Measurements from ENCODE around the gene PARD6B.

GRCh38 chr20:50788045-50788991 lies 56.9 kb downstream of the PARD6B start:
- no peak for TF ChIP-seq POLR2A (IDR thresholded peaks at IDR 0.05; ENCODE audit: low read depth, low read length)
- no peak for TF ChIP-seq CTCF (IDR thresholded peaks at IDR 0.05; ENCODE audit: extremely low read depth in 1 of 2, insufficient read depth in 1 of 2, low read depth in 1 of 2, low read length in 2 of 2)
- TF ChIP-seq MYC (IDR thresholded peaks at IDR 0.05; ENCODE audit: low read depth, low read length): no peak
- no peak for TF ChIP-seq FOS (IDR thresholded peaks at IDR 0.05; ENCODE audit: borderline replicate concordance, insufficient read depth, low read length)
- TF ChIP-seq JUN (IDR thresholded peaks at IDR 0.05; ENCODE audit: borderline replicate concordance, insufficient read depth, insufficient read length, low read depth): no peak
- no peak for TF ChIP-seq EZH2 (IDR thresholded peaks at IDR 0.05; ENCODE audit: borderline replicate concordance, low read depth, low read length, severe bottlenecking)
- no peak for TF ChIP-seq POLR2AphosphoS5 (IDR thresholded peaks at IDR 0.05; ENCODE audit: insufficient read depth, low read depth, low read length)
- TF ChIP-seq MAX (IDR thresholded peaks at IDR 0.05; ENCODE audit: insufficient read depth, insufficient read length): no peak

Measured in endothelial cell of umbilical vein (primary cell).